ENCODE results near the gene TAF11L5.
"Not testable (repeated sequence)": the region's sequence is repeated elsewhere in the genome, so short reads cannot be mapped to it uniquely, and the experiment has no call there.

Gene TAF11L5

GRCh38 chr5:17511775-17512325 is 13.2 kb upstream of the TAF11L5 start:
- H3K36me3 ChIP-seq (ENCODE audit: control insufficient read depth, insufficient read depth, low read length, severe bottlenecking) = no peaks in the 10 kb centered on the region
- no peaks in the 10 kb centered on the region for H3K4me1 ChIP-seq (ENCODE audit: control insufficient read depth, insufficient read depth, low read length)
- H3K27me3 ChIP-seq (replicated peaks; ENCODE audit: control insufficient read depth, insufficient read depth, low read length) = no peaks in the 10 kb centered on the region

GRCh38 chr5:17517526-17517925 is 7.5 kb upstream of the TAF11L5 start:
- DNase-seq (ENCODE audit: low read depth); H3K9me3 ChIP-seq (ENCODE audit: control insufficient read depth, low read length); H3K27me3 ChIP-seq (replicated peaks; ENCODE audit: control insufficient read depth, insufficient read depth, low read length); H3K36me3 ChIP-seq (ENCODE audit: control insufficient read depth, insufficient read depth, low read length, severe bottlenecking); H3K4me1 ChIP-seq (ENCODE audit: control insufficient read depth, insufficient read depth, low read length); H3K4me3 ChIP-seq (ENCODE audit: low read length); H3K9ac ChIP-seq (ENCODE audit: low read length): not testable (repeated sequence)

More at GRCh38 chr5:17511775-17512325, 13.2 kb upstream of the TAF11L5 start:
- no peaks in the 10 kb centered on the region for H3K9me3 ChIP-seq (ENCODE audit: control insufficient read depth, low read length)
- no peak overlapping the region for H3K9ac ChIP-seq (ENCODE audit: low read length)
- no peak for DNase-seq (ENCODE audit: low read depth)
- H3K4me3 ChIP-seq (ENCODE audit: low read length) = no peak overlapping the region

- not testable (repeated sequence) for DNase-seq (ENCODE audit: low read depth); H3K27me3 ChIP-seq (replicated peaks; ENCODE audit: control insufficient read depth, insufficient read depth, low read length); H3K9me3 ChIP-seq (ENCODE audit: control insufficient read depth, low read length); H3K36me3 ChIP-seq (ENCODE audit: control insufficient read depth, insufficient read depth, low read length, severe bottlenecking); H3K4me1 ChIP-seq (ENCODE audit: control insufficient read depth, insufficient read depth, low read length); H3K9ac ChIP-seq (ENCODE audit: low read length); H3K4me3 ChIP-seq (ENCODE audit: low read length)
Observed at GRCh38 chr5:17518067-17518466, 7.0 kb upstream of the TAF11L5 start, which contains the start of gene TAF11L3. TSS of gene TAF11L3 (plus strand) at chr5:17518367.

- not testable (repeated sequence) for H3K36me3 ChIP-seq (ENCODE audit: control insufficient read depth, insufficient read depth, low read length, severe bottlenecking); H3K9me3 ChIP-seq (ENCODE audit: control insufficient read depth, low read length); H3K4me3 ChIP-seq (ENCODE audit: low read length); H3K9ac ChIP-seq (ENCODE audit: low read length); H3K4me1 ChIP-seq (ENCODE audit: control insufficient read depth, insufficient read depth, low read length); DNase-seq (ENCODE audit: low read depth); H3K27me3 ChIP-seq (replicated peaks; ENCODE audit: control insufficient read depth, insufficient read depth, low read length)
Observed at GRCh38 chr5:17519508-17519907, 5.5 kb upstream of the TAF11L5 start.

DNA sequence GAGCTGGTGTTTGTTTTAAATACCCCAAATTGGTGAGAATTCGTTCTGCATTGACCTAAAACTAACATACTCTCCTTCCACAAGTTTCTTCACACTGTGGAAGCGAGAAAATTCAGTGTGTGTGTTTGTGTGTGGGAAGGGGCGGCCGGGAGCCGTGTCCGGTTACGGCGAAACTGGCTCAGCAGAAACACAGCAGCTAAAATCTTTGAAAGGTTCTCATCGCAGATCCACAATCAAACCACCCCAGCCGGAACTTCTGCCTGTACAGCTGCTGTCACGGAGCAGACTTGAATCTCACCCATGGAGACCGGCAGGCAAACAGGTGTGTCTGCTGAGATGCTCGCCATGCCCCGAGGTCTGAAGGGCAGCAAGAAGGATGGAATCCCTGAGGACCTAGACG is 3.5 kb upstream of the TAF11L5 start, which contains the start of gene TAF11L4:
TAF11L4 (plus strand) TSS at position 301 of the 400 bp plus-strand sequence.
- not testable (repeated sequence) for H3K4me3 ChIP-seq (ENCODE audit: low read length); H3K27me3 ChIP-seq (replicated peaks; ENCODE audit: control insufficient read depth, insufficient read depth, low read length); H3K4me1 ChIP-seq (ENCODE audit: control insufficient read depth, insufficient read depth, low read length); H3K9me3 ChIP-seq (ENCODE audit: control insufficient read depth, low read length); H3K36me3 ChIP-seq (ENCODE audit: control insufficient read depth, insufficient read depth, low read length, severe bottlenecking); H3K9ac ChIP-seq (ENCODE audit: low read length); DNase-seq (ENCODE audit: low read depth)

GRCh38 chr5:17526504-17526903 is 1.5 kb downstream of the TAF11L5 start:
- H3K9ac ChIP-seq (ENCODE audit: low read length); DNase-seq (ENCODE audit: low read depth): not testable (repeated sequence)

DNA sequence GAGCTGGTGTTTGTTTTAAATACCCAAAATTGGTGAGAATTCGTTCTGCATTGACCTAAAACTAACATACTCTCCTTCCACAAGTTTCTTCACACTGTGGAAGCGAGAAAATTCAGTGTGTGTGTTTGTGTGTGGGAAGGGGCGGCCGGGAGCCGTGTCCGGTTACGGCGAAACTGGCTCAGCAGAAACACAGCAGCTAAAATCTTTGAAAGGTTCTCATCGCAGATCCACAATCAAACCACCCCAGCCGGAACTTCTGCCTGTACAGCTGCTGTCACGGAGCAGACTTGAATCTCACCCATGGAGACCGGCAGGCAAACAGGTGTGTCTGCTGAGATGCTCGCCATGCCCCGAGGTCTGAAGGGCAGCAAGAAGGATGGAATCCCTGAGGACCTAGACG is 3.3 kb downstream of the TAF11L5 start, which contains the start of gene TAF11L6:
TAF11L6 (plus strand) TSS at position 301 of the 400 bp plus-strand sequence.
- not testable (repeated sequence) for H3K9me3 ChIP-seq (ENCODE audit: control insufficient read depth, low read length); H3K27me3 ChIP-seq (replicated peaks; ENCODE audit: control insufficient read depth, insufficient read depth, low read length); H3K9ac ChIP-seq (ENCODE audit: low read length); DNase-seq (ENCODE audit: low read depth); H3K4me1 ChIP-seq (ENCODE audit: control insufficient read depth, insufficient read depth, low read length); H3K4me3 ChIP-seq (ENCODE audit: low read length); H3K36me3 ChIP-seq (ENCODE audit: control insufficient read depth, insufficient read depth, low read length, severe bottlenecking)

More at GRCh38 chr5:17526504-17526903, 1.5 kb downstream of the TAF11L5 start:
- H3K9me3 ChIP-seq (ENCODE audit: control insufficient read depth, low read length); H3K36me3 ChIP-seq (ENCODE audit: control insufficient read depth, insufficient read depth, low read length, severe bottlenecking); H3K27me3 ChIP-seq (replicated peaks; ENCODE audit: control insufficient read depth, insufficient read depth, low read length); H3K4me3 ChIP-seq (ENCODE audit: low read length); H3K4me1 ChIP-seq (ENCODE audit: control insufficient read depth, insufficient read depth, low read length): not testable (repeated sequence)

All from adipocyte (in vitro differentiated cells).